Thyroid gland (tissue), 4 donors: ENCODE measurements around the gene OR7A10.

Experiments used
- CTCF ChIP-seq, 6 experiments: fragments of 200-600 bp in 3 of 6; fragments of 450-650 bp in 3 of 6; sonication (generic) in 3 of 6; IDR thresholded peaks; one replicate each; pipeline ENCODE4 v1.5.1; 2016 to 2019; ENCODE audit warnings: antibody characterized with exemption in 6 of 6, mild to moderate bottlenecking in 2 of 6, inconsistent platforms in 1 of 6, moderate library complexity in 1 of 6
- POLR2A ChIP-seq, 2 donors: fragments of 450-650 bp; IDR thresholded peaks; one replicate each; pipeline ENCODE4 v1.6.1; 2017; ENCODE audit warnings: antibody characterized with exemption in 2 of 2, mild to moderate bottlenecking in 2 of 2, moderate library complexity in 1 of 2

- TF ChIP-seq CTCF (IDR thresholded peaks at IDR 0.05): no peak
- no peak for TF ChIP-seq POLR2A (IDR thresholded peaks at IDR 0.05)
Measured at GRCh38 chr19:14814982-14815652, 33.6 kb downstream of the OR7A10 start.
